ENCODE data around the gene KRT84. TPM values are rescaled to one million over a fixed set of nuclear protein-coding genes. Genes with fewer than 3 reads are reported as not detected.

KRT84 gene
- total and polyA plus RNA-seq, 11 donors = not detected

- ATAC-seq = no peak
- intact Hi-C loops (cut with DNase I) = no loop called here
- TF ChIP-seq POLR2A (IDR thresholded peaks at IDR 0.05) = no peak
- no peak for TF ChIP-seq CTCF (IDR thresholded peaks at IDR 0.05)
- H3K4me3 ChIP-seq = no peak overlapping the region
- DNase-seq = no peak
- WGBS, 4 donors = 84 to 88% (median 86%) methylated on average over 3 of the region's 3 CpGs
- no peaks in the 10 kb centered on the region for H3K4me1 ChIP-seq
- H3K27me3 ChIP-seq = peaks cover 0 to 13% (median 0%) of the 10 kb centered on the region in 9 donors
- no peaks in the 10 kb centered on the region for H3K36me3 ChIP-seq
- H3K27ac ChIP-seq = no peak overlapping the region
- H3K9me3 ChIP-seq = peaks cover 0 to 32% (median 12%) of the 10 kb centered on the region in 12 donors
Measured at GRCh38 chr12:52334185-52334584, 51.3 kb downstream of the KRT84 start.

- peaks cover 0 to 32% (median 12%) of the 10 kb centered on the region in 12 donors for H3K9me3 ChIP-seq
- H3K36me3 ChIP-seq = no peaks in the 10 kb centered on the region
- DNase-seq = no peak
- no peaks in the 10 kb centered on the region for H3K4me1 ChIP-seq
- no peak for ATAC-seq
- no peak overlapping the region for H3K27ac ChIP-seq
- H3K4me3 ChIP-seq = no peak overlapping the region
- TF ChIP-seq POLR2A (IDR thresholded peaks at IDR 0.05) (no peak), CTCF (IDR thresholded peaks at IDR 0.05) (no peak)
- peaks cover 0 to 14% (median 0%) of the 10 kb centered on the region in 9 donors for H3K27me3 ChIP-seq
- intact Hi-C loops (cut with DNase I) = no loop called here
- WGBS, 4 donors = 65 to 85% (median 67%) methylated on average over 2 to 3 of the region's 3 CpGs
Measured at GRCh38 chr12:52333321-52333720, 52.1 kb downstream of the KRT84 start.

- DNase-seq = no peak
- no peak overlapping the region for H3K27ac ChIP-seq
- WGBS, 4 donors = 89 to 92% (median 91%) methylated on average over 1 of the region's 1 CpG
- H3K9me3 ChIP-seq = peaks cover 0 to 26% (median 11%) of the 10 kb centered on the region in 12 donors
- H3K4me3 ChIP-seq = no peak overlapping the region
- H3K36me3 ChIP-seq = no peaks in the 10 kb centered on the region
- intact Hi-C loops (cut with DNase I) = no loop called here
- no peaks in the 10 kb centered on the region for H3K4me1 ChIP-seq
- ATAC-seq = no peak
- peaks cover 0 to 18% (median 0%) of the 10 kb centered on the region in 9 donors for H3K27me3 ChIP-seq
- TF ChIP-seq POLR2A (IDR thresholded peaks at IDR 0.05) (no peak), CTCF (IDR thresholded peaks at IDR 0.05) (no peak)
Measured at GRCh38 chr12:52332381-52332780, 53.1 kb downstream of the KRT84 start.

- no peak for ATAC-seq
- TF ChIP-seq POLR2A (IDR thresholded peaks at IDR 0.05) (no peak), CTCF (IDR thresholded peaks at IDR 0.05) (no peak)
- WGBS, 4 donors = 76 to 80% (median 78%) methylated on average over 3 of the region's 3 CpGs
Measured at GRCh38 chr12:52331833-52332232, 53.6 kb downstream of the KRT84 start.

More at GRCh38 chr12:52331833-52332232, 53.6 kb downstream of the KRT84 start:
- Histone ChIP-seq H3K27me3 (peaks cover 0 to 18% (median 0%) of the 10 kb centered on the region in 9 donors), H3K4me1 (no peaks in the 10 kb centered on the region), H3K27ac (no peak overlapping the region), H3K4me3 (no peak overlapping the region), H3K36me3 (no peaks in the 10 kb centered on the region), H3K9me3 (peaks cover 0 to 20% (median 7%) of the 10 kb centered on the region in 12 donors)
- DNase-seq = no peak
- intact Hi-C loops (cut with DNase I) = no loop called here
